IMR-90 (cell line): ENCODE measurements around the gene ATP6V1E1. TPM values are rescaled to one million over a fixed set of nuclear protein-coding genes. Genes with fewer than 3 reads are reported as not detected.
"Not testable (repeated sequence)": the region's sequence is repeated elsewhere in the genome, so short reads cannot be mapped to it uniquely, and the experiment has no call there.

Experiments
- ATAC-seq: fragments of 200-7000 bp; cut with Tn5 transposase; 2 replicates; pipeline ENCODE4 v1.9.1; 2020; ENCODE audit warnings: low read depth, mild to moderate bottlenecking, moderate library complexity
- BruUV-seq: library from RNA; stranded (reverse); fragments of 400-500 nt; replicated peaks from 2 replicates; lab custom pipeline; 2021; lab: Mats Ljungman, UMichigan
- CTCF ChIA-PET: fragments of 300-600 bp; formaldehyde crosslinking; extraction: SDS; loops from one replicate; lab custom pipeline; 2021; ENCODE audit warnings: antibody characterized with exemption; lab: Yijun Ruan, JAX
- POLR2A ChIA-PET: fragments of 300-600 bp; sonication (Branson Sonifier 250); formaldehyde crosslinking; loops from one replicate; lab custom pipeline; 2022; ENCODE audit warnings: antibody characterized with exemption; ENCODE audit not compliant: unreplicated experiment; lab: Charles Lee
- DNase-seq: peaks from one replicate; pipeline ENCODE4 v3.0.0; 2013
- H2AFZ ChIP-seq: replicated peaks from 2 replicates; pipeline ENCODE3; 2013; ENCODE audit warnings: low read length, mild to moderate bottlenecking; ENCODE audit not compliant: poor library complexity
- H2AK5ac ChIP-seq: 2 replicates; pipeline ENCODE4 v1.6.1; 2013; ENCODE audit warnings: low read depth, low read length, inconsistent platforms
- H2AK9ac ChIP-seq: replicated peaks from 2 replicates; pipeline ENCODE3; 2013; ENCODE audit warnings: mild to moderate bottlenecking, low read depth, low read length, moderate library complexity; ENCODE audit not compliant: poor library complexity
- H2BK120ac ChIP-seq: 2 replicates; pipeline ENCODE4 v1.6.1; 2013; ENCODE audit warnings: low read depth, low read length, inconsistent platforms
- H2BK15ac ChIP-seq: 3 replicates; pipeline ENCODE4 v1.6.1; 2013; ENCODE audit warnings: low read depth, low read length, inconsistent platforms
- H2BK20ac ChIP-seq: 2 replicates; pipeline ENCODE4 v1.6.1; 2013; ENCODE audit warnings: low read depth, mild to moderate bottlenecking, inconsistent platforms, low read length, moderate library complexity
- H2BK5ac ChIP-seq: 2 replicates; pipeline ENCODE4 v1.6.1; 2013; ENCODE audit warnings: mild to moderate bottlenecking, low read depth, low read length, inconsistent platforms; ENCODE audit not compliant: poor library complexity, severe bottlenecking
- H3K14ac ChIP-seq: replicated peaks from 2 replicates; pipeline ENCODE4 v1.6.1; 2013; ENCODE audit warnings: low read depth, low read length, inconsistent platforms
- H3K18ac ChIP-seq: 2 replicates; pipeline ENCODE4 v1.6.1; 2013; ENCODE audit warnings: low read depth, low read length, control low read depth
- H3K23ac ChIP-seq: 2 replicates; pipeline ENCODE4 v1.6.1; 2013; ENCODE audit warnings: low read depth, low read length, inconsistent platforms
- H3K27ac ChIP-seq: 2 replicates; pipeline ENCODE4 v1.5.1; 2013; ENCODE audit warnings: mild to moderate bottlenecking, control low read depth, low read length; ENCODE audit not compliant: insufficient read depth
- H3K27me3 ChIP-seq: 2 replicates; pipeline ENCODE4 v1.6.1; 2013; ENCODE audit warnings: low read length; ENCODE audit not compliant: control insufficient read depth, insufficient read depth
- H3K36me3 ChIP-seq: 2 replicates; pipeline ENCODE4 v1.6.1; 2013; ENCODE audit warnings: low read length, mixed read lengths; ENCODE audit not compliant: control insufficient read depth, insufficient read depth
- H3K4ac ChIP-seq: 2 replicates; pipeline ENCODE4 v1.6.1; 2013; ENCODE audit warnings: low read depth, low read length, inconsistent platforms
- H3K4me1 ChIP-seq: 2 replicates; pipeline ENCODE4 v1.6.1; 2013; ENCODE audit warnings: low read length, mixed read lengths; ENCODE audit not compliant: control insufficient read depth, insufficient read depth
- H3K4me2 ChIP-seq: 2 replicates; pipeline ENCODE4 v1.6.1; 2013; ENCODE audit warnings: low read depth, mild to moderate bottlenecking, control low read depth, low read length, moderate library complexity
- H3K4me3 ChIP-seq: 2 replicates; pipeline ENCODE4 v1.5.1; 2013; ENCODE audit warnings: low read depth, mild to moderate bottlenecking, control low read depth, low read length, moderate library complexity; ENCODE audit not compliant: insufficient read depth
- H3K56ac ChIP-seq: 2 replicates; pipeline ENCODE4 v1.6.1; 2013; ENCODE audit warnings: low read length, inconsistent platforms; ENCODE audit not compliant: insufficient read depth; ENCODE audit errors: extremely low read depth
- H3K79me1 ChIP-seq, 2 experiments: 2 replicates each; pipeline ENCODE4 v1.6.1; 2013; ENCODE audit warnings: low read length in 2 of 2, inconsistent platforms in 1 of 2, low read depth in 1 of 2
- H3K9ac ChIP-seq: 2 replicates; pipeline ENCODE4 v1.6.1; 2013; ENCODE audit warnings: low read depth, low read length, control low read depth
- H3K9me1 ChIP-seq: 2 replicates; pipeline ENCODE4 v1.6.1; 2013; ENCODE audit warnings: low read length, inconsistent platforms; ENCODE audit not compliant: insufficient read depth
- H3K9me3 ChIP-seq: 2 replicates; pipeline ENCODE4 v1.6.1; 2013; ENCODE audit warnings: low read length; ENCODE audit not compliant: control insufficient read depth, insufficient read depth
- H4K20me1 ChIP-seq: 2 replicates; pipeline ENCODE4 v1.6.1; 2013; ENCODE audit warnings: low read length, inconsistent platforms; ENCODE audit not compliant: insufficient read depth
- H4K5ac ChIP-seq: 2 replicates; pipeline ENCODE4 v1.6.1; 2013; ENCODE audit warnings: mild to moderate bottlenecking, low read depth, low read length, control low read depth
- H4K8ac ChIP-seq, 2 experiments: 2 replicates each; pipeline ENCODE4 v1.6.1; 2013; ENCODE audit warnings: low read depth in 2 of 2, low read length in 2 of 2, control low read depth in 1 of 2, inconsistent platforms in 1 of 2
- H4K91ac ChIP-seq: 2 replicates; pipeline ENCODE4 v1.6.1; 2013; ENCODE audit warnings: low read depth, low read length, inconsistent platforms; ENCODE audit not compliant: insufficient read depth
- WGBS, 2 experiments: methylation state at CpG; one replicate each; pipeline versions ENCODE4 v1.1.5 to v1.1.7; 2013; ENCODE audit warnings: missing lambda C conversion rate in 2 of 2; ENCODE audit not compliant: insufficient read length in 1 of 2; ENCODE audit errors: extremely low coverage in 2 of 2; 5-methylcytosine and 5-hydroxymethylcytosine counted together
- dilution Hi-C: fragments of 300-500 bp; cut with HindIII; formaldehyde crosslinking; loops from one replicate; pipeline ENCODE4 v1.14.3; 2018; ENCODE audit warnings: low sequenced_read_pairs; ENCODE audit not compliant: unreplicated experiment
- in situ Hi-C: fragments of 300-500 bp; cut with MboI; formaldehyde crosslinking; loops from 3 replicates; pipeline ENCODE4 v1.14.3; 2019; ENCODE audit warnings: low sequenced_read_pairs, inconsistent platforms, mixed read lengths
- intact Hi-C: fragments of 100-400 bp; cut with micrococcal nuclease; formaldehyde crosslinking; loops from 2 replicates; pipeline ENCODE4 v1.10.0; 2022
- polyA plus RNA-seq, 3 experiments: library from polyadenylated mRNA; depleted of rRNA; stranded (reverse); fragments of >200 nt; gene quantifications; 2 replicates each; pipeline ENCODE4 v1.2.3, GENCODE V29; 2012; ENCODE audit warnings: low replicate concordance in 1 of 3
- total RNA-seq: library from RNA; depleted of rRNA; stranded (reverse); fragments of >200 nt; gene quantifications from 2 replicates; pipeline ENCODE4 v1.2.3, GENCODE V29; 2012

ATP6V1E1 gene
- total and polyA plus RNA-seq, 2 of the 4 experiments (the other 2 are of a cell fraction): 144 to 148 TPM

GRCh38 chr22:17636850-17637249 is 8.3 kb upstream of the ATP6V1E1 start:
- H3K56ac ChIP-seq, DNase-seq, dilution Hi-C loops, H3K9ac ChIP-seq, H3K9me1 ChIP-seq, H3K36me3 ChIP-seq, H3K4me3 ChIP-seq, H4K20me1 ChIP-seq, BruUV-seq, H3K27ac ChIP-seq, H3K23ac ChIP-seq, H2AFZ ChIP-seq, H4K5ac ChIP-seq, H2AK5ac ChIP-seq, ATAC-seq, POLR2A ChIA-PET, H2BK5ac ChIP-seq, H3K9me3 ChIP-seq, H2BK120ac ChIP-seq, H4K8ac ChIP-seq, H2AK9ac ChIP-seq, H3K18ac ChIP-seq, H3K4ac ChIP-seq, H3K14ac ChIP-seq, H3K27me3 ChIP-seq, H2BK15ac ChIP-seq, CTCF ChIA-PET, H4K91ac ChIP-seq, H2BK20ac ChIP-seq, H3K4me2 ChIP-seq, H3K4me1 ChIP-seq: not testable (repeated sequence)
- WGBS, 2 experiments: 100% methylated on average over 6 of the region's 10 CpGs; no CpG with 5 or more reads in 1 of the 2 experiments
- in situ Hi-C loops (loop anchor here (5.0 kb wide), 1 partner anchor 50 kb away; no protein-coding TSS in a partner anchor), intact Hi-C loops (loop anchor here (5.0 kb wide), 1 partner anchor 75 kb away; no protein-coding TSS in a partner anchor)
- peaks cover 8 to 40% of the 10 kb centered on the region in 2 experiments for H3K79me1 ChIP-seq
